Measurements from ENCODE around the gene DOCK4.
A peak's percentile ranks its signal among the peaks of the same experiment; 100 is the strongest.

DOCK4 gene

GRCh38 chr7:112176693-112177415 lies 29.3 kb downstream of the DOCK4 start:
- peaks cover 10 to 28% (median 11%) of the 10 kb centered on the region in 5 donors for H3K4me1 ChIP-seq (ENCODE audit: control insufficient read depth in 5 of 5, insufficient read depth in 5 of 5, low read length in 5 of 5)

GRCh38 chr7:112176241-112176640 lies 30.0 kb downstream of the DOCK4 start:
- no peaks in the 10 kb centered on the region for H3K36me3 ChIP-seq (ENCODE audit: control insufficient read depth in 5 of 5, insufficient read depth in 5 of 5, low read length in 5 of 5)
- no peaks in the 10 kb centered on the region for H3K27me3 ChIP-seq (ENCODE audit: control insufficient read depth in 5 of 5, insufficient read depth in 4 of 5, low read length in 5 of 5)
- H3K9ac ChIP-seq (ENCODE audit: low read length in 5 of 5): no peak overlapping the region
- H3K4me3 ChIP-seq (ENCODE audit: low read depth in 1 of 5, low read length in 5 of 5): no peak overlapping the region
- peaks cover 10 to 28% (median 11%) of the 10 kb centered on the region in 5 donors for H3K4me1 ChIP-seq (ENCODE audit: control insufficient read depth in 5 of 5, insufficient read depth in 5 of 5, low read length in 5 of 5)
- peaks cover 0 to 2% (median 0%) of the 10 kb centered on the region in 5 donors for H3K9me3 ChIP-seq (ENCODE audit: control insufficient read depth in 5 of 5, low read length in 5 of 5)
- no peak overlapping the region for H3K27ac ChIP-seq (ENCODE audit: low read depth, low read length)

More at GRCh38 chr7:112176693-112177415, 29.3 kb downstream of the DOCK4 start:
- H3K27ac ChIP-seq (ENCODE audit: low read depth, low read length): no peak overlapping the region
- H3K4me3 ChIP-seq (ENCODE audit: low read depth in 1 of 5, low read length in 5 of 5): no peak overlapping the region
- H3K27me3 ChIP-seq (ENCODE audit: control insufficient read depth in 5 of 5, insufficient read depth in 4 of 5, low read length in 5 of 5): no peaks in the 10 kb centered on the region
- no peak overlapping the region for H3K9ac ChIP-seq (ENCODE audit: low read length in 5 of 5)
- no peaks in the 10 kb centered on the region for H3K9me3 ChIP-seq (ENCODE audit: control insufficient read depth in 5 of 5, low read length in 5 of 5)
- no peaks in the 10 kb centered on the region for H3K36me3 ChIP-seq (ENCODE audit: control insufficient read depth in 5 of 5, insufficient read depth in 5 of 5, low read length in 5 of 5)

- no peak overlapping the region for H3K27ac ChIP-seq (ENCODE audit: low read depth, low read length)
- no peaks in the 10 kb centered on the region for H3K36me3 ChIP-seq (ENCODE audit: control insufficient read depth in 5 of 5, insufficient read depth in 5 of 5, low read length in 5 of 5)
- H3K9me3 ChIP-seq (ENCODE audit: control insufficient read depth in 5 of 5, low read length in 5 of 5): peaks cover 0 to 2% (median 0%) of the 10 kb centered on the region in 5 donors
- no peak overlapping the region for H3K4me3 ChIP-seq (ENCODE audit: low read depth in 1 of 5, low read length in 5 of 5)
- H3K4me1 ChIP-seq (ENCODE audit: control insufficient read depth in 5 of 5, insufficient read depth in 5 of 5, low read length in 5 of 5): peaks cover 10 to 20% (median 11%) of the 10 kb centered on the region in 5 donors
- H3K9ac ChIP-seq (ENCODE audit: low read length in 5 of 5): no peak overlapping the region
- H3K27me3 ChIP-seq (ENCODE audit: control insufficient read depth in 5 of 5, insufficient read depth in 4 of 5, low read length in 5 of 5): no peaks in the 10 kb centered on the region
Observed at GRCh38 chr7:112174192-112174591, 32.0 kb downstream of the DOCK4 start.

GRCh38 chr7:112173568-112173905 lies 32.7 kb downstream of the DOCK4 start:
- peaks cover 0 to 2% (median 0%) of the 10 kb centered on the region in 5 donors for H3K9me3 ChIP-seq (ENCODE audit: control insufficient read depth in 5 of 5, low read length in 5 of 5)

GRCh38 chr7:112172870-112173567 lies 33.2 kb downstream of the DOCK4 start:
- Histone ChIP-seq H3K36me3 (ENCODE audit: control insufficient read depth in 5 of 5, insufficient read depth in 5 of 5, low read length in 5 of 5) (no peaks in the 10 kb centered on the region), H3K9ac (ENCODE audit: low read length in 5 of 5) (peak overlapping the region in 1 of 5 donors; percentile 23), H3K4me3 (ENCODE audit: low read depth in 1 of 5, low read length in 5 of 5) (peak overlapping the region in 1 of 5 donors; percentile 11), H3K9me3 (ENCODE audit: control insufficient read depth in 5 of 5, low read length in 5 of 5) (peaks cover 0 to 2% (median 0%) of the 10 kb centered on the region in 5 donors), H3K27me3 (ENCODE audit: control insufficient read depth in 5 of 5, insufficient read depth in 4 of 5, low read length in 5 of 5) (no peaks in the 10 kb centered on the region), H3K27ac (ENCODE audit: low read depth, low read length) (peak overlapping the region; percentile 42), H3K4me1 (ENCODE audit: control insufficient read depth in 5 of 5, insufficient read depth in 5 of 5, low read length in 5 of 5) (peaks cover 10 to 20% (median 11%) of the 10 kb centered on the region in 5 donors)

More at GRCh38 chr7:112173568-112173905, 32.7 kb downstream of the DOCK4 start:
- Histone ChIP-seq H3K9ac (ENCODE audit: low read length in 5 of 5) (no peak overlapping the region), H3K4me3 (ENCODE audit: low read depth in 1 of 5, low read length in 5 of 5) (peak overlapping the region in 1 of 5 donors; percentile 11), H3K27me3 (ENCODE audit: control insufficient read depth in 5 of 5, insufficient read depth in 4 of 5, low read length in 5 of 5) (no peaks in the 10 kb centered on the region), H3K36me3 (ENCODE audit: control insufficient read depth in 5 of 5, insufficient read depth in 5 of 5, low read length in 5 of 5) (no peaks in the 10 kb centered on the region), H3K27ac (ENCODE audit: low read depth, low read length) (peak overlapping the region; percentile 42), H3K4me1 (ENCODE audit: control insufficient read depth in 5 of 5, insufficient read depth in 5 of 5, low read length in 5 of 5) (peaks cover 10 to 20% (median 11%) of the 10 kb centered on the region in 5 donors)

- Histone ChIP-seq H3K4me3 (ENCODE audit: low read depth in 1 of 5, low read length in 5 of 5) (no peak overlapping the region), H3K36me3 (ENCODE audit: control insufficient read depth in 5 of 5, insufficient read depth in 5 of 5, low read length in 5 of 5) (no peaks in the 10 kb centered on the region), H3K4me1 (ENCODE audit: control insufficient read depth in 5 of 5, insufficient read depth in 5 of 5, low read length in 5 of 5) (peaks cover 10 to 27% (median 11%) of the 10 kb centered on the region in 5 donors), H3K9ac (ENCODE audit: low read length in 5 of 5) (no peak overlapping the region), H3K9me3 (ENCODE audit: control insufficient read depth in 5 of 5, low read length in 5 of 5) (peaks cover 0 to 2% (median 0%) of the 10 kb centered on the region in 5 donors), H3K27ac (ENCODE audit: low read depth, low read length) (no peak overlapping the region), H3K27me3 (ENCODE audit: control insufficient read depth in 5 of 5, insufficient read depth in 4 of 5, low read length in 5 of 5) (no peaks in the 10 kb centered on the region)
Observed at GRCh38 chr7:112171673-112172072, 34.5 kb downstream of the DOCK4 start.

GRCh38 chr7:112168915-112169314 lies 37.3 kb downstream of the DOCK4 start:
- no peak overlapping the region for H3K4me3 ChIP-seq (ENCODE audit: low read depth in 1 of 5, low read length in 5 of 5)
- H3K9ac ChIP-seq (ENCODE audit: low read length in 5 of 5): no peak overlapping the region
- no peak overlapping the region for H3K27ac ChIP-seq (ENCODE audit: low read depth, low read length)
- peaks cover 10 to 20% (median 11%) of the 10 kb centered on the region in 5 donors for H3K4me1 ChIP-seq (ENCODE audit: control insufficient read depth in 5 of 5, insufficient read depth in 5 of 5, low read length in 5 of 5)
- H3K9me3 ChIP-seq (ENCODE audit: control insufficient read depth in 5 of 5, low read length in 5 of 5): peaks cover 0 to 2% (median 0%) of the 10 kb centered on the region in 5 donors
- no peaks in the 10 kb centered on the region for H3K36me3 ChIP-seq (ENCODE audit: control insufficient read depth in 5 of 5, insufficient read depth in 5 of 5, low read length in 5 of 5)
- H3K27me3 ChIP-seq (ENCODE audit: control insufficient read depth in 5 of 5, insufficient read depth in 4 of 5, low read length in 5 of 5): no peaks in the 10 kb centered on the region

GRCh38 chr7:112167147-112167546 lies 39.1 kb downstream of the DOCK4 start:
- H3K36me3 ChIP-seq (ENCODE audit: control insufficient read depth in 5 of 5, insufficient read depth in 5 of 5, low read length in 5 of 5): no peaks in the 10 kb centered on the region
- no peak overlapping the region for H3K4me3 ChIP-seq (ENCODE audit: low read depth in 1 of 5, low read length in 5 of 5)
- no peak overlapping the region for H3K27ac ChIP-seq (ENCODE audit: low read depth, low read length)
- peaks cover 0 to 19% (median 5%) of the 10 kb centered on the region in 5 donors for H3K4me1 ChIP-seq (ENCODE audit: control insufficient read depth in 5 of 5, insufficient read depth in 5 of 5, low read length in 5 of 5)
- H3K27me3 ChIP-seq (ENCODE audit: control insufficient read depth in 5 of 5, insufficient read depth in 4 of 5, low read length in 5 of 5): no peaks in the 10 kb centered on the region
- peaks cover 0 to 2% (median 0%) of the 10 kb centered on the region in 5 donors for H3K9me3 ChIP-seq (ENCODE audit: control insufficient read depth in 5 of 5, low read length in 5 of 5)
- no peak overlapping the region for H3K9ac ChIP-seq (ENCODE audit: low read length in 5 of 5)

GRCh38 chr7:112162784-112163506 lies 43.3 kb downstream of the DOCK4 start:
- H3K27ac ChIP-seq (ENCODE audit: low read depth, low read length): peak overlapping the region; percentile 34
- H3K4me3 ChIP-seq (ENCODE audit: low read depth in 1 of 5, low read length in 5 of 5): no peak overlapping the region
- H3K9me3 ChIP-seq (ENCODE audit: control insufficient read depth in 5 of 5, low read length in 5 of 5): no peaks in the 10 kb centered on the region
- peaks cover 0 to 37% (median 7%) of the 10 kb centered on the region in 5 donors for H3K4me1 ChIP-seq (ENCODE audit: control insufficient read depth in 5 of 5, insufficient read depth in 5 of 5, low read length in 5 of 5)
- H3K9ac ChIP-seq (ENCODE audit: low read length in 5 of 5): no peak overlapping the region
- H3K36me3 ChIP-seq (ENCODE audit: control insufficient read depth in 5 of 5, insufficient read depth in 5 of 5, low read length in 5 of 5): no peaks in the 10 kb centered on the region
- H3K27me3 ChIP-seq (ENCODE audit: control insufficient read depth in 5 of 5, insufficient read depth in 4 of 5, low read length in 5 of 5): no peaks in the 10 kb centered on the region
